ENCODE data around the gene TEX44. TPM values are rescaled to one million over a fixed set of nuclear protein-coding genes. Genes with fewer than 3 reads are reported as not detected.

Gene TEX44
- total and polyA plus RNA-seq, 9 of the 15 experiments (the other 6 are each of a cell fraction or from before 2014, with no cell fraction given) = not detected

DNA sequence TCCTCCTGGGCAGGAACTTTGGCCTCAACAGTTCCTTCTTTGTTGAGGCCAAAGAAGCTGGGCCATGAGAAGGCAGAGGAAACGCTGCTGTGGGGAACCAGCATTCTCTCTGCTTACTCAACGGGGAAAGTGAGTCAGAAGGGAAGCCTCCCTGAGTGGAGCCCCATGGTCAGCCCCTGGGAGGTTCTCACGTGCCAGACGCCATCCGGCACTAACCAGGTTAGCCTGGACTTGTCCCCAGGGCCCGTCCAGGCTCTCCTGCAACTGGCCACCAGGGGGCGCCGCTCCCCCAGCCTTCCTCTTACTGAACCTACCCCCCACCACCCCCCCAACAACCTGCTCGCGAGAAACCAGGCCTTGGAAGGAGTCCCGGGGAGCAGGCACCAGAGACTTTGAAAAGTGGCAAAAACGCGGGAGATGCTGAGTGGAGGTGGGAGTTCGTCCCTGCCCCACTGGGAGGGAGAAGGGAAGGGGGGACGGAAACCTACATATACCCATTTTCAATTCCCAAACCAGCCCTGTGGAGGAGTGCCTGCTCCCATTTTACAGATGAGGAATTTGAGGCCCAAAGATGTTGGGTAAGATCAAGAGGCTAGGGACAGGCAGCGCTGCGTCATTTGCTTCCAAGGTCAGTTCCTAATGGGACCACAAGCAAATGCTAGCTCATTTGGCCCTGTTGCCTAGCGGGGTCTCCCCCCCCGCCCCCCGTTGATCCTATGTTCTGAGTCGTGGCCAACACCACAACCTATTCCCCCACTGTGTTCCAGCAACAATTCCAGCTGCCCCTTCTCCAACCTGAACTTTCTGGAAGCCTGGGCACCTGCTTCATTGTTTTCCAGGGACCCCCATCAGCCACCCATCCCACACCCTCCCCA lies 20.0 kb downstream of the TEX44 start (continued):
- TF ChIP-seq, protein P1, sequence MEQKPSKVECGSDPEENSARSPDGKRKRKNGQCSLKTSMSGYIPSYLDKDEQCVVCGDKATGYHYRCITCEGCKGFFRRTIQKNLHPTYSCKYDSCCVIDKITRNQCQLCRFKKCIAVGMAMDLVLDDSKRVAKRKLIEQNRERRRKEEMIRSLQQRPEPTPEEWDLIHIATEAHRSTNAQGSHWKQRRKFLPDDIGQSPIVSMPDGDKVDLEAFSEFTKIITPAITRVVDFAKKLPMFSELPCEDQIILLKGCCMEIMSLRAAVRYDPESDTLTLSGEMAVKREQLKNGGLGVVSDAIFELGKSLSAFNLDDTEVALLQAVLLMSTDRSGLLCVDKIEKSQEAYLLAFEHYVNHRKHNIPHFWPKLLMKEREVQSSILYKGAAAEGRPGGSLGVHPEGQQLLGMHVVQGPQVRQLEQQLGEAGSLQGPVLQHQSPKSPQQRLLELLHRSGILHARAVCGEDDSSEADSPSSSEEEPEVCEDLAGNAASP (IDR thresholded peaks at IDR 0.05) = no peak
- no peak for TF ChIP-seq TCF7L2 (IDR thresholded peaks at IDR 0.05; ENCODE audit: low read depth, low read length)
- TF ChIP-seq, protein P2, sequence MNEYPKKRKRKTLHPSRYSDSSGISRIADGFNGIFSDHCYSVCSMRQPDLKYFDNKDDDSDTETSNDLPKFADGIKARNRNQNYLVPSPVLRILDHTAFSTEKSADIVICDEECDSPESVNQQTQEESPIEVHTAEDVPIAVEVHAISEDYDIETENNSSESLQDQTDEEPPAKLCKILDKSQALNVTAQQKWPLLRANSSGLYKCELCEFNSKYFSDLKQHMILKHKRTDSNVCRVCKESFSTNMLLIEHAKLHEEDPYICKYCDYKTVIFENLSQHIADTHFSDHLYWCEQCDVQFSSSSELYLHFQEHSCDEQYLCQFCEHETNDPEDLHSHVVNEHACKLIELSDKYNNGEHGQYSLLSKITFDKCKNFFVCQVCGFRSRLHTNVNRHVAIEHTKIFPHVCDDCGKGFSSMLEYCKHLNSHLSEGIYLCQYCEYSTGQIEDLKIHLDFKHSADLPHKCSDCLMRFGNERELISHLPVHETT (CRISPR knock-in tag; conservative IDR thresholded peaks at IDR 0.05 in 1 of 2, IDR thresholded peaks at IDR 0.05 in 1 of 2) = no peak
- peak; percentile 46; the same call in 1 of the 2 replicates for TF ChIP-seq JUN (IDR thresholded peaks at IDR 0.05; ENCODE audit: borderline replicate concordance, low read depth, low read length)
- no peak for TF ChIP-seq JUN (CRISPR knock-in tag; IDR thresholded peaks at IDR 0.05; ENCODE audit: borderline replicate concordance)
- TF ChIP-seq HBP1 (CRISPR knock-in tag; IDR thresholded peaks at IDR 0.05) = no peak
- TF ChIP-seq SREBF1 (IDR thresholded peaks at IDR 0.05; ENCODE audit: borderline replicate concordance, low read depth, low read length) = no peak
- no peak for TF ChIP-seq SIN3A (IDR thresholded peaks at IDR 0.05; ENCODE audit: borderline replicate concordance in 2 of 2, control insufficient read depth in 1 of 2, low read depth in 2 of 2, low read length in 2 of 2)
- no peak for TF ChIP-seq BRD9 (IDR thresholded peaks at IDR 0.05; ENCODE audit: low read depth, partially characterized antibody)
- no peak for TF ChIP-seq CHD1 (IDR thresholded peaks at IDR 0.05; ENCODE audit: low read length)
- TF ChIP-seq, protein P3, sequence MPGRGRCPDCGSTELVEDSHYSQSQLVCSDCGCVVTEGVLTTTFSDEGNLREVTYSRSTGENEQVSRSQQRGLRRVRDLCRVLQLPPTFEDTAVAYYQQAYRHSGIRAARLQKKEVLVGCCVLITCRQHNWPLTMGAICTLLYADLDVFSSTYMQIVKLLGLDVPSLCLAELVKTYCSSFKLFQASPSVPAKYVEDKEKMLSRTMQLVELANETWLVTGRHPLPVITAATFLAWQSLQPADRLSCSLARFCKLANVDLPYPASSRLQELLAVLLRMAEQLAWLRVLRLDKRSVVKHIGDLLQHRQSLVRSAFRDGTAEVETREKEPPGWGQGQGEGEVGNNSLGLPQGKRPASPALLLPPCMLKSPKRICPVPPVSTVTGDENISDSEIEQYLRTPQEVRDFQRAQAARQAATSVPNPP (IDR thresholded peaks at IDR 0.05; ENCODE audit: borderline replicate concordance, insufficient read depth, insufficient read length) = no peak
- TF ChIP-seq, protein P4, sequence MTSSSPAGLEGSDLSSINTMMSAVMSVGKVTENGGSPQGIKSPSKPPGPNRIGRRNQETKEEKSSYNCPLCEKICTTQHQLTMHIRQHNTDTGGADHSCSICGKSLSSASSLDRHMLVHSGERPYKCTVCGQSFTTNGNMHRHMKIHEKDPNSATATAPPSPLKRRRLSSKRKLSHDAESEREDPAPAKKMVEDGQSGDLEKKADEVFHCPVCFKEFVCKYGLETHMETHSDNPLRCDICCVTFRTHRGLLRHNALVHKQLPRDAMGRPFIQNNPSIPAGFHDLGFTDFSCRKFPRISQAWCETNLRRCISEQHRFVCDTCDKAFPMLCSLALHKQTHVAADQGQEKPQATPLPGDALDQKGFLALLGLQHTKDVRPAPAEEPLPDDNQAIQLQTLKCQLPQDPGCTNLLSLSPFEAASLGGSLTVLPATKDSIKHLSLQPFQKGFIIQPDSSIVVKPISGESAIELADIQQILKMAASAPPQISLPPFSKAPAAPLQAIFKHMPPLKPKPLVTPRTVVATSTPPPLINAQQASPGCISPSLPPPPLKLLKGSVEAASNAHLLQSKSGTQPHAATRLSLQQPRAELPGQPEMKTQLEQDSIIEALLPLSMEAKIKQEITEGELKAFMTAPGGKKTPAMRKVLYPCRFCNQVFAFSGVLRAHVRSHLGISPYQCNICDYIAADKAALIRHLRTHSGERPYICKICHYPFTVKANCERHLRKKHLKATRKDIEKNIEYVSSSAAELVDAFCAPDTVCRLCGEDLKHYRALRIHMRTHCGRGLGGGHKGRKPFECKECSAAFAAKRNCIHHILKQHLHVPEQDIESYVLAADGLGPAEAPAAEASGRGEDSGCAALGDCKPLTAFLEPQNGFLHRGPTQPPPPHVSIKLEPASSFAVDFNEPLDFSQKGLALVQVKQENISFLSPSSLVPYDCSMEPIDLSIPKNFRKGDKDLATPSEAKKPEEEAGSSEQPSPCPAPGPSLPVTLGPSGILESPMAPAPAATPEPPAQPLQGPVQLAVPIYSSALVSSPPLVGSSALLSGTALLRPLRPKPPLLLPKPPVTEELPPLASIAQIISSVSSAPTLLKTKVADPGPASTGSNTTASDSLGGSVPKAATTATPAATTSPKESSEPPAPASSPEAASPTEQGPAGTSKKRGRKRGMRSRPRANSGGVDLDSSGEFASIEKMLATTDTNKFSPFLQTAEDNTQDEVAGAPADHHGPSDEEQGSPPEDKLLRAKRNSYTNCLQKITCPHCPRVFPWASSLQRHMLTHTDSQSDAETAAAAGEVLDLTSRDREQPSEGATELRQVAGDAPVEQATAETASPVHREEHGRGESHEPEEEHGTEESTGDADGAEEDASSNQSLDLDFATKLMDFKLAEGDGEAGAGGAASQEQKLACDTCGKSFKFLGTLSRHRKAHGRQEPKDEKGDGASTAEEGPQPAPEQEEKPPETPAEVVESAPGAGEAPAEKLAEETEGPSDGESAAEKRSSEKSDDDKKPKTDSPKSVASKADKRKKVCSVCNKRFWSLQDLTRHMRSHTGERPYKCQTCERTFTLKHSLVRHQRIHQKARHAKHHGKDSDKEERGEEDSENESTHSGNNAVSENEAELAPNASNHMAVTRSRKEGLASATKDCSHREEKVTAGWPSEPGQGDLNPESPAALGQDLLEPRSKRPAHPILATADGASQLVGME (CRISPR knock-in tag; IDR thresholded peaks at IDR 0.05) = no peak
- TF ChIP-seq ZNF274 (IDR thresholded peaks at IDR 0.05; ENCODE audit: borderline replicate concordance, low read depth, low read length) = no peak
